Activated CD8-positive, alpha-beta memory T cell treated with anti-CD3 and anti-CD28 coated beads for 24 hours (primary cell): ENCODE measurements around the gene CAGE1.

Experiments used
- DNase-seq: peaks from one replicate; pipeline ENCODE4 v3.0.0-alpha.2; 2020

CAGE1 gene

GRCh38 chr6:7301702-7302101 is 87.8 kb downstream of the CAGE1 start:
- no peak for DNase-seq

- no peak for DNase-seq
These were observed 88.6 kb downstream of the CAGE1 start for GRCh38 chr6:7300926-7301325.

- DNase-seq: no peak
These were observed 91.4 kb downstream of the CAGE1 start for GRCh38 chr6:7298113-7298512.

GRCh38 chr6:7296602-7297001 is 92.9 kb downstream of the CAGE1 start:
- no peak for DNase-seq

- no peak for DNase-seq
These were observed 93.6 kb downstream of the CAGE1 start for GRCh38 chr6:7295916-7296315.

GRCh38 chr6:7292596-7293255 is 96.8 kb downstream of the CAGE1 start:
- DNase-seq: no peak

- DNase-seq: no peak
These were observed 99.5 kb downstream of the CAGE1 start for GRCh38 chr6:7290079-7290478.

- DNase-seq: no peak
These were observed 104.1 kb downstream of the CAGE1 start for GRCh38 chr6:7285416-7285815.

GRCh38 chr6:7283676-7284075 is 105.9 kb downstream of the CAGE1 start:
- no peak for DNase-seq

- no peak for DNase-seq
These were observed 107.2 kb downstream of the CAGE1 start for GRCh38 chr6:7282097-7282906.
